ENCODE measurements around the gene ATP10B.

DNA sequence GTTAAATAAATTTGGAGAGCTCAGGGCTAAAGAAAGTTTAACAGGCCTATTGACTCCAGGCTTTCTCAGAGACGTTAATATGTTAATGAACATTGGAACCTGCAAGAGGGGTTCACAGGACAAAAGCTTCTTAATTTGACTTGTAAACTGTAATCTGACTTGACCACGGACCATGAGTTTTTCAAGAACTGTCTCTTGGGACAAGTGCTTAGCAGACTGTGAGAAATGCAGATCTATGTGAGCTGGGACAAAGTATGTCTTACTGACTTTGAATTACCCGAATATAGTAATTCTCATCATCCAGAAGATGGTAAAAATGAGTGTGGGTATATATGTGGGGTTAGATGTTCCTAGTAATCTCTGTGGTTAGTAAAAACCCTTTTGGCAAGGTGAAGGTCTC is 186.6 kb downstream of the ATP10B start:
- TF ChIP-seq, protein P1, sequence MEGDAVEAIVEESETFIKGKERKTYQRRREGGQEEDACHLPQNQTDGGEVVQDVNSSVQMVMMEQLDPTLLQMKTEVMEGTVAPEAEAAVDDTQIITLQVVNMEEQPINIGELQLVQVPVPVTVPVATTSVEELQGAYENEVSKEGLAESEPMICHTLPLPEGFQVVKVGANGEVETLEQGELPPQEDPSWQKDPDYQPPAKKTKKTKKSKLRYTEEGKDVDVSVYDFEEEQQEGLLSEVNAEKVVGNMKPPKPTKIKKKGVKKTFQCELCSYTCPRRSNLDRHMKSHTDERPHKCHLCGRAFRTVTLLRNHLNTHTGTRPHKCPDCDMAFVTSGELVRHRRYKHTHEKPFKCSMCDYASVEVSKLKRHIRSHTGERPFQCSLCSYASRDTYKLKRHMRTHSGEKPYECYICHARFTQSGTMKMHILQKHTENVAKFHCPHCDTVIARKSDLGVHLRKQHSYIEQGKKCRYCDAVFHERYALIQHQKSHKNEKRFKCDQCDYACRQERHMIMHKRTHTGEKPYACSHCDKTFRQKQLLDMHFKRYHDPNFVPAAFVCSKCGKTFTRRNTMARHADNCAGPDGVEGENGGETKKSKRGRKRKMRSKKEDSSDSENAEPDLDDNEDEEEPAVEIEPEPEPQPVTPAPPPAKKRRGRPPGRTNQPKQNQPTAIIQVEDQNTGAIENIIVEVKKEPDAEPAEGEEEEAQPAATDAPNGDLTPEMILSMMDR (conservative IDR thresholded peaks at IDR 0.05; ENCODE audit: low read length): no peak
- TF ChIP-seq EZH2phosphoT487 (IDR thresholded peaks at IDR 0.05; ENCODE audit: borderline replicate concordance, low read depth, low read length): no peak
